ENCODE measurements around the gene PCDH17. TPM values are rescaled to one million over a fixed set of nuclear protein-coding genes. Genes with fewer than 3 reads are reported as not detected.

The PCDH17 gene
- polyA plus RNA-seq, 3 donors, result not detected

DNA sequence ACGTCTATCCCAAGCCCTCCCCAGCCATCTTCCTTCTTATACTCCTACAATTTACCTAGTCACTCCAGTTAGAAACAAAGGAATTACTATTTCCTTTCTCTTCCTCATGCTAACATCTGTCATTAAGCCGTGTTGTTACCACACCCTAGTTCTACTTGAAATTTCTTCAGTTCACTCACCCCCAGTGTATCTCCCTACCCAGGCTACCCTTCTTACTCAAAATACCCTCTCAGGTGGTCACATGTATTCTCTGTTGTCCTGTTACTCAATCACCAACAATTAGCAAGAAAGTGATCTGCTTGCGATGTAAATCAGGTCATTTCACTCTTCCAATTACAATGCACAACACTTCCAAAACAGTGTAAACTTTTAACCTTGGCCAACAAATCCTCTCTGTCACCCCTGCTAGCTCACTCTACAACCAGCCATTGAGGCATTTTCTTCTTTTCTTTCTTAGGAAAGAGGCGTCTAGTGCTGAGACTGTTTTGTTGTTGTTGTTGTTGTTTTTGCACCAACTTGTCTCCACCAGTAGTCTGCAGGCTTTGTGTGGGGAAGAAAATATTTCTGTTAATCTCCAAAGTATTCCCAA, 50.7 kb downstream of the PCDH17 start:
- intact Hi-C loops (cut with micrococcal nuclease), result no loop called here
- Mint-ChIP-seq H3K4me1 (no peaks in the 10 kb centered on the region), H3K9me3 (peaks cover 0 to 6% (median 0%) of the 10 kb centered on the region in 7 donors), H3K4me3 (no peak overlapping the region), H3K27me3 (ENCODE audit: low read depth in 3 of 3) (no peaks in the 10 kb centered on the region), H3K27ac (no peak overlapping the region), H3K36me3 (no peaks in the 10 kb centered on the region)
- Histone ChIP-seq H3K36me3 (replicated peaks in 1 of 2; ENCODE audit: control insufficient read depth in 1 of 2, insufficient read depth in 2 of 2, low read length in 2 of 2) (no peaks in the 10 kb centered on the region), H3K9me3 (replicated peaks in 1 of 2; ENCODE audit: control insufficient read depth in 1 of 2, insufficient read depth in 1 of 2, low read length in 2 of 2) (no peaks in the 10 kb centered on the region), H4K20me1 (ENCODE audit: insufficient read depth, low read length) (no peaks in the 10 kb centered on the region), H3K27me3 (ENCODE audit: control insufficient read depth in 2 of 2, insufficient read depth in 2 of 2, low read length in 2 of 2) (no peaks in the 10 kb centered on the region), H3K79me2 (ENCODE audit: insufficient read depth, low read length) (no peaks in the 10 kb centered on the region), H2AFZ (ENCODE audit: insufficient read depth, low read depth, low read length, poor library complexity, severe bottlenecking) (no peak overlapping the region), H3K4me2 (replicated peaks; ENCODE audit: extremely low read depth, low read length, poor library complexity, severe bottlenecking) (no peak overlapping the region), H3K27ac (ENCODE audit: low read depth in 1 of 2, low read length in 2 of 2) (no peak overlapping the region), H3K4me3 (replicated peaks in 1 of 3; ENCODE audit: low read depth in 2 of 3, low read length in 3 of 3) (no peak overlapping the region), H3K4me1 (ENCODE audit: control insufficient read depth in 1 of 2, insufficient read depth in 2 of 2, low read length in 2 of 2) (no peaks in the 10 kb centered on the region), H3K9ac (ENCODE audit: insufficient read depth, low read length, poor library complexity, severe bottlenecking) (no peak overlapping the region)
- no peak for DNase-seq
- TF ChIP-seq, protein P1, sequence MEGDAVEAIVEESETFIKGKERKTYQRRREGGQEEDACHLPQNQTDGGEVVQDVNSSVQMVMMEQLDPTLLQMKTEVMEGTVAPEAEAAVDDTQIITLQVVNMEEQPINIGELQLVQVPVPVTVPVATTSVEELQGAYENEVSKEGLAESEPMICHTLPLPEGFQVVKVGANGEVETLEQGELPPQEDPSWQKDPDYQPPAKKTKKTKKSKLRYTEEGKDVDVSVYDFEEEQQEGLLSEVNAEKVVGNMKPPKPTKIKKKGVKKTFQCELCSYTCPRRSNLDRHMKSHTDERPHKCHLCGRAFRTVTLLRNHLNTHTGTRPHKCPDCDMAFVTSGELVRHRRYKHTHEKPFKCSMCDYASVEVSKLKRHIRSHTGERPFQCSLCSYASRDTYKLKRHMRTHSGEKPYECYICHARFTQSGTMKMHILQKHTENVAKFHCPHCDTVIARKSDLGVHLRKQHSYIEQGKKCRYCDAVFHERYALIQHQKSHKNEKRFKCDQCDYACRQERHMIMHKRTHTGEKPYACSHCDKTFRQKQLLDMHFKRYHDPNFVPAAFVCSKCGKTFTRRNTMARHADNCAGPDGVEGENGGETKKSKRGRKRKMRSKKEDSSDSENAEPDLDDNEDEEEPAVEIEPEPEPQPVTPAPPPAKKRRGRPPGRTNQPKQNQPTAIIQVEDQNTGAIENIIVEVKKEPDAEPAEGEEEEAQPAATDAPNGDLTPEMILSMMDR (IDR thresholded peaks at IDR 0.05), result no peak
- 85% methylated on average over 3 of the region's 4 CpGs for WGBS (ENCODE audit: insufficient coverage)

DNA sequence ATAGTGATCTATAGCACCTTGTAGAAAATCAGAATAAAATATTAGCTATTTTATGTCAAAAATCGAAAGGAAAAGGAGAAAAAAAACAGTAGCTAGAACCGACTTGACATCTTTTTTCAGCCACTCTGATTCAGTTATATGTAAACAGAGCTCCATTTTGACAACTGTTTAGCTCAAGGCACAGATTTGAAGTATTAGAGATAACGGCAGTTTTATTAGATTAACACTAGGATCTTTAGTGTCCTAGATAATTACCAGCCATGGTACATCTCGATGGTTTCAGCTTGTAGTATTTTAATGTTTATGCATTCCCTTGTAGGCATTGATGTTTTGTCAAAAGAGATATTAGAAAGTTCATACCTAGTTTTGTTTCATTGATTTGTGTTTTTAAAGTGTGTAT, 67.3 kb downstream of the PCDH17 start:
- Histone ChIP-seq H3K9me3 (replicated peaks in 1 of 2; ENCODE audit: control insufficient read depth in 1 of 2, insufficient read depth in 1 of 2, low read length in 2 of 2) (no peaks in the 10 kb centered on the region), H3K79me2 (ENCODE audit: insufficient read depth, low read length) (no peaks in the 10 kb centered on the region), H4K20me1 (ENCODE audit: insufficient read depth, low read length) (no peaks in the 10 kb centered on the region), H3K4me2 (replicated peaks; ENCODE audit: extremely low read depth, low read length, poor library complexity, severe bottlenecking) (no peak overlapping the region), H3K27ac (ENCODE audit: low read depth in 1 of 2, low read length in 2 of 2) (no peak overlapping the region), H3K36me3 (replicated peaks in 1 of 2; ENCODE audit: control insufficient read depth in 1 of 2, insufficient read depth in 2 of 2, low read length in 2 of 2) (no peaks in the 10 kb centered on the region), H3K27me3 (ENCODE audit: control insufficient read depth in 2 of 2, insufficient read depth in 2 of 2, low read length in 2 of 2) (no peaks in the 10 kb centered on the region), H3K9ac (ENCODE audit: insufficient read depth, low read length, poor library complexity, severe bottlenecking) (no peak overlapping the region), H3K4me1 (ENCODE audit: control insufficient read depth in 1 of 2, insufficient read depth in 2 of 2, low read length in 2 of 2) (no peaks in the 10 kb centered on the region), H3K4me3 (replicated peaks in 1 of 3; ENCODE audit: low read depth in 2 of 3, low read length in 3 of 3) (no peak overlapping the region), H2AFZ (ENCODE audit: insufficient read depth, low read depth, low read length, poor library complexity, severe bottlenecking) (no peak overlapping the region)
- no CpG with 5 or more reads among the region's 4 CpGs for WGBS (ENCODE audit: insufficient coverage)
- Mint-ChIP-seq H3K4me3 (no peak overlapping the region), H3K27ac (no peak overlapping the region), H3K27me3 (ENCODE audit: low read depth in 3 of 3) (no peaks in the 10 kb centered on the region), H3K4me1 (no peaks in the 10 kb centered on the region), H3K36me3 (no peaks in the 10 kb centered on the region), H3K9me3 (peaks cover 0 to 3% (median 0%) of the 10 kb centered on the region in 7 donors)
- no peak for DNase-seq
- TF ChIP-seq, protein P1 (IDR thresholded peaks at IDR 0.05), result no peak
- intact Hi-C loops (cut with micrococcal nuclease), result no loop called here
